Peyer's patch (tissue), 4 donors: ENCODE measurements around the gene ATP8A1.

Experiments used
- POLR2A ChIP-seq, 2 donors: fragments of 450-650 bp; IDR thresholded peaks; one replicate each; pipeline ENCODE4 v1.5.1; 2017; ENCODE audit warnings: antibody characterized with exemption in 2 of 2, mild to moderate bottlenecking in 2 of 2, moderate library complexity in 2 of 2
- TF ChIP-seq, protein P1 (sequence below), 6 experiments: fragments of 450-650 bp in 4 of 6; fragments of 200-600 bp in 2 of 6; sonication (generic) in 1 of 6; IDR thresholded peaks; one replicate each; pipeline ENCODE4 v1.5.1; 2017 to 2019; ENCODE audit warnings: antibody characterized with exemption in 6 of 6, mild to moderate bottlenecking in 3 of 6, moderate library complexity in 1 of 6

DNA sequence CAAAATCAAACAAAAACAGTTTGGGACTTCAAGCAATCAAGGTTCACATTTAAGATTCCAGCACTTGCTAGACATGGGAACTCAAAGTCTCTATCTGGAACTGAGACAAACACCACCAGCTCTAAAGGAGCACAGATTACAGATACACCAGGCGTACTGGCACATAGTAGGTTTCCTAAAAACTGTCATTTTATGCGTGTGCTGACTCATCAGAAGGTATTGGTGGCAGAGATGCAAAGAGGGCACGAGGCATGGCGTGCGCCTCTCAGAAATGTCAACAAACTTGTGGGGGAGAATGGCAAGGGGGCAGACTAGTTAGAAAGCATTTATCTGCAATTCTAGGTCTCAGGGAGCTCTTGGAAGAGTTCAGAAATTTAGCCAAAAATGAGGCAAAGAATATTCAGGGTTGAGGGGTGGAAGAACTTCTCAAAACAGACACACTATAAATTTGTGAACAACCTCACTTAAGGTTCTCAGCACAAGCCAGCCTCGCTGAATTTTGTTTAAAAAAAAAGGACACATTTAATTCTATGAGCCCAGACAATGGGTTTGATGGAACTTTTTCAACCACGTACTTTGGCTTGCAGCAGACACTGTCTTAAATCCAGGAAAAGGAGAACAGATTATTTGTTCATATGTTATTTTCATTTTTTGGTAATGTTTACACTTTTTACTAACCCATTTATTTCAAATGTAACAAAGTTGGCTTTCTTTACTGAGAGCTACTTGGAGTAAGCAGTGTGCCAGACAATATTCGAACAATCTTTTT lies 159.6 kb downstream of the ATP8A1 start:
- TF ChIP-seq, protein P1, sequence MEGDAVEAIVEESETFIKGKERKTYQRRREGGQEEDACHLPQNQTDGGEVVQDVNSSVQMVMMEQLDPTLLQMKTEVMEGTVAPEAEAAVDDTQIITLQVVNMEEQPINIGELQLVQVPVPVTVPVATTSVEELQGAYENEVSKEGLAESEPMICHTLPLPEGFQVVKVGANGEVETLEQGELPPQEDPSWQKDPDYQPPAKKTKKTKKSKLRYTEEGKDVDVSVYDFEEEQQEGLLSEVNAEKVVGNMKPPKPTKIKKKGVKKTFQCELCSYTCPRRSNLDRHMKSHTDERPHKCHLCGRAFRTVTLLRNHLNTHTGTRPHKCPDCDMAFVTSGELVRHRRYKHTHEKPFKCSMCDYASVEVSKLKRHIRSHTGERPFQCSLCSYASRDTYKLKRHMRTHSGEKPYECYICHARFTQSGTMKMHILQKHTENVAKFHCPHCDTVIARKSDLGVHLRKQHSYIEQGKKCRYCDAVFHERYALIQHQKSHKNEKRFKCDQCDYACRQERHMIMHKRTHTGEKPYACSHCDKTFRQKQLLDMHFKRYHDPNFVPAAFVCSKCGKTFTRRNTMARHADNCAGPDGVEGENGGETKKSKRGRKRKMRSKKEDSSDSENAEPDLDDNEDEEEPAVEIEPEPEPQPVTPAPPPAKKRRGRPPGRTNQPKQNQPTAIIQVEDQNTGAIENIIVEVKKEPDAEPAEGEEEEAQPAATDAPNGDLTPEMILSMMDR (IDR thresholded peaks at IDR 0.05), result no peak
- no peak for TF ChIP-seq POLR2A (IDR thresholded peaks at IDR 0.05)
